LNCaP clone FGC (cell line): ENCODE measurements around the gene NRXN2.

ENCODE experiments used
- DNase-seq: peaks from one replicate; pipeline ENCODE4 v3.0.0-alpha.2; 2011; ENCODE audit warnings: low read depth
- H3K4me3 ChIP-seq: 2 replicates; pipeline ENCODE4 v1.5.1; 2011; ENCODE audit warnings: mild to moderate bottlenecking, low read depth, low read length, control low read depth
- CTCF ChIP-seq: IDR thresholded peaks from 2 replicates; pipeline ENCODE4 v1.5.1; 2012; ENCODE audit warnings: mild to moderate bottlenecking; ENCODE audit not compliant: control insufficient read depth, insufficient read depth; ENCODE audit errors: extremely low read depth

NRXN2 gene

GRCh38 chr11:64684357-64684756 is 38.6 kb downstream of the NRXN2 start:
- no peak overlapping the region for H3K4me3 ChIP-seq
- TF ChIP-seq CTCF, result no peak
- DNase-seq, result no peak

GRCh38 chr11:64681171-64681570 is 41.8 kb downstream of the NRXN2 start:
- H3K4me3 ChIP-seq, result no peak overlapping the region
- DNase-seq, result no peak
- no peak for TF ChIP-seq CTCF

- DNase-seq, result no peak
- TF ChIP-seq CTCF, result no peak
- no peak overlapping the region for H3K4me3 ChIP-seq
Measured at GRCh38 chr11:64679846-64680245, 43.2 kb downstream of the NRXN2 start.

GRCh38 chr11:64677441-64678023 is 45.5 kb downstream of the NRXN2 start:
- DNase-seq, result no peak
- TF ChIP-seq CTCF, result no peak
- no peak overlapping the region for H3K4me3 ChIP-seq

GRCh38 chr11:64676261-64676615 is 46.8 kb downstream of the NRXN2 start:
- no peak for TF ChIP-seq CTCF
- no peak overlapping the region for H3K4me3 ChIP-seq
- no peak for DNase-seq

GRCh38 chr11:64675450-64676260 is 47.3 kb downstream of the NRXN2 start:
- no peak overlapping the region for H3K4me3 ChIP-seq
- no peak for TF ChIP-seq CTCF
- DNase-seq, result no peak

- H3K4me3 ChIP-seq, result no peak overlapping the region
- TF ChIP-seq CTCF, result no peak
- DNase-seq, result no peak
Measured at GRCh38 chr11:64674774-64675173, 48.2 kb downstream of the NRXN2 start.
